Endothelial cell of umbilical vein (primary cell): ENCODE measurements around the gene DNAJB12.

ENCODE experiments used
- FOS ChIP-seq: IDR thresholded peaks from 2 replicates; pipeline ENCODE4 v1.6.1; 2011; ENCODE audit warnings: mild to moderate bottlenecking, low read length, moderate library complexity, borderline replicate concordance; ENCODE audit not compliant: insufficient read depth
- GATA2 ChIP-seq: IDR thresholded peaks from 2 replicates; pipeline ENCODE4 v1.7.0; 2011; ENCODE audit warnings: low read depth, mild to moderate bottlenecking, moderate library complexity, mixed read lengths, low read length; ENCODE audit not compliant: insufficient read length, insufficient read depth
- POLR2A ChIP-seq: IDR thresholded peaks from 2 replicates; pipeline ENCODE4 v1.6.1; 2012; ENCODE audit warnings: low read depth, mild to moderate bottlenecking, control low read depth, low read length
- TF ChIP-seq, protein P1 (sequence below), 2 donors: IDR thresholded peaks; 1 replicate in 1 of 2; 2 replicates in 1 of 2; pipeline ENCODE4 v1.5.1; 2011; ENCODE audit warnings: low read length in 2 of 2, mild to moderate bottlenecking in 2 of 2, moderate library complexity in 2 of 2, control low read depth in 1 of 2, inconsistent platforms in 1 of 2, low read depth in 1 of 2; ENCODE audit not compliant: insufficient read depth in 1 of 2; ENCODE audit errors: extremely low read depth in 1 of 2

DNA sequence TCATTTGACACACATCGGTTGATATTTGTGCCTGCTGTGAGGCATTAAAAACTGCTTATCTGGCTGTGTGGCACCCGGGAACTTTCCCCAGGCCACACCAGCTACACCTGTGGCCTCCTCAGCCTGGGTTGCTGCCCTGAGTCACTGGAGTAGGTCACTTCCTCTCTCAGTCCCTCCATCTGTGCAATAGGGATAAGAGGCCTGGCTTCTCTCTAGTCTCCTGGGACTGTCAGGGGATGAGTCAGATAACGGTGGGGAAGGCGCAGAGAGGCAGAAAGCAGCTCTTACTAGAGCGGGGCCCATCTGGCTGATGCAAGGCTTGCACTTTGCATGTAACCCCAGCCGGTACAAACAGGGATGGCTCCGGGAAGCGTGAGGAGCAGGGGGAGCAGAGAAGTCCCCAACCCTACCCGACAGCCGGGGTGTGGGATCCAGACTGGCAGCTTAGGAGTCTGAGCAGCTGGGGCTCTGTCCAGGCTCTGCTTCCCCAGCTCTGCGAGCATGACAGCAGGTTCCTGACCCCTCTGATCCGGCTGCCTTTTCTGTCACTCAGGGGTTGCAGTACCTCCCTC lies 34.0 kb downstream of the DNAJB12 start:
- TF ChIP-seq, protein P1, sequence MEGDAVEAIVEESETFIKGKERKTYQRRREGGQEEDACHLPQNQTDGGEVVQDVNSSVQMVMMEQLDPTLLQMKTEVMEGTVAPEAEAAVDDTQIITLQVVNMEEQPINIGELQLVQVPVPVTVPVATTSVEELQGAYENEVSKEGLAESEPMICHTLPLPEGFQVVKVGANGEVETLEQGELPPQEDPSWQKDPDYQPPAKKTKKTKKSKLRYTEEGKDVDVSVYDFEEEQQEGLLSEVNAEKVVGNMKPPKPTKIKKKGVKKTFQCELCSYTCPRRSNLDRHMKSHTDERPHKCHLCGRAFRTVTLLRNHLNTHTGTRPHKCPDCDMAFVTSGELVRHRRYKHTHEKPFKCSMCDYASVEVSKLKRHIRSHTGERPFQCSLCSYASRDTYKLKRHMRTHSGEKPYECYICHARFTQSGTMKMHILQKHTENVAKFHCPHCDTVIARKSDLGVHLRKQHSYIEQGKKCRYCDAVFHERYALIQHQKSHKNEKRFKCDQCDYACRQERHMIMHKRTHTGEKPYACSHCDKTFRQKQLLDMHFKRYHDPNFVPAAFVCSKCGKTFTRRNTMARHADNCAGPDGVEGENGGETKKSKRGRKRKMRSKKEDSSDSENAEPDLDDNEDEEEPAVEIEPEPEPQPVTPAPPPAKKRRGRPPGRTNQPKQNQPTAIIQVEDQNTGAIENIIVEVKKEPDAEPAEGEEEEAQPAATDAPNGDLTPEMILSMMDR (IDR thresholded peaks at IDR 0.05; ENCODE audit: extremely low read depth in 1 of 2, insufficient read depth in 1 of 2, low read depth in 1 of 2, low read length in 2 of 2), result no peak
- TF ChIP-seq FOS (peak; percentile 99), POLR2A (no peak), GATA2 (peak; percentile 84)
